ENCODE results near the gene KCNH2. TPM values are rescaled to one million over a fixed set of nuclear protein-coding genes. Genes with fewer than 3 reads are reported as not detected.

Gene KCNH2
- total and polyA plus RNA-seq, 4 donors, result 0.18 to 74.6 (median 0.33) TPM; not detected in 1

DNA sequence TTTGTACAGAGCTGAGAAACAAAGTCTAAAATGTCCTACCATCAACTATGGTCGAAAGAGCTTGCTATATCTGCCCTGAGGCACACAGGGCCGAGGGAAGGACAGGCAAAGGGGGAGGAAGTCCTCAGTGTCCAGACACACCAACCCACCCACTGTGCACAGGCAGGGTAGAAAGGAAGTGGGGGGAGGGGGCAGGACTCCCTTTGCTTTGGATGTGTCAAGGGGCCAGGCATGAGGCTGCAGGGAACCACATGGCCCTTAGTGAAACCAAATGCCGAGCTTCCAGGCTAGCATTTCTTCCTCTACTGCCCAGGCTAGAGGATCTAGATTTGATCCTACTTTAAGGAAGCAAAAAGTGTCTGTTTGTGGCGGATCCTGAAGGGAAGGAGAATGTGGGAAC lies 28.6 kb downstream of the KCNH2 start:
- Histone ChIP-seq H3K27ac (ENCODE audit: low read depth in 1 of 2, low read length in 2 of 2) (no peak overlapping the region), H3K27me3 (ENCODE audit: control insufficient read depth in 4 of 4, insufficient read depth in 4 of 4, low read length in 3 of 4) (peaks cover 0 to 2% (median 0%) of the 10 kb centered on the region in 4 donors), H3K4me3 (ENCODE audit: low read depth in 1 of 3, low read length in 3 of 3) (no peak overlapping the region), H3K9me3 (ENCODE audit: control insufficient read depth in 4 of 4, low read length in 3 of 4) (no peaks in the 10 kb centered on the region), H3K36me3 (ENCODE audit: control insufficient read depth in 4 of 4, insufficient read depth in 3 of 4, low read depth in 1 of 4, low read length in 3 of 4) (no peaks in the 10 kb centered on the region), H3K4me1 (ENCODE audit: control insufficient read depth in 4 of 4, insufficient read depth in 4 of 4, low read length in 3 of 4) (no peaks in the 10 kb centered on the region), H3K9ac (ENCODE audit: low read depth in 1 of 2, low read length in 2 of 2) (no peak overlapping the region)
- DNase-seq (ENCODE audit: low spot score), result peak; percentile 35
- TF ChIP-seq YY1 (IDR thresholded peaks at IDR 0.05) (no peak), SP1 (IDR thresholded peaks at IDR 0.05) (no peak), FOXA2 (IDR thresholded peaks at IDR 0.05) (no peak), JUND (IDR thresholded peaks at IDR 0.05) (no peak)
- 66% methylated on average over 4 of the region's 4 CpGs for WGBS

DNA sequence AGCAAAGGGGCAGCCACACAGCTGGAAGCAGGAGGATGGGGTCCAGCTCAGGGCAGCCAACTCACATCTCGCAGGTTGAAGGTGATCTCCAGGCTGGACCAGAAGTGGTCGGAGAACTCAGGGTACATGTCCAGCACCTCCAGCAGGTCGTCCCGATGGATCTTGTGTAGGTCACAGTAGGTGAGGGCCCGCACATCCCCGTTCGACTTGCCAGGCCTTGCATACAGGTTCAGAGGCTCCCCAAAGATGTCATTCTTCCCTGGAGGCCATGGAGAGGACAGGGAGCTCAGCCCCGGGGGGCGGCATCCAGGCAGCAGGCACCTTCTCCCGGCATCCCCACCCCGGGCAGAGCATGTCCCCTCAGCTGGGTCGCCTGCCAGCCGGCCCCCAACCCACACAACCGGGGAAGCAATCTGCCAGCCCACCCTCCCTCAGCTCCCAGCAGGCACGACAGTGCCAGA lies 29.3 kb downstream of the KCNH2 start:
- no peak overlapping the region for H3K27ac ChIP-seq (ENCODE audit: low read depth in 1 of 2, low read length in 2 of 2)
- peaks cover 0 to 2% (median 0%) of the 10 kb centered on the region in 4 donors for H3K27me3 ChIP-seq (ENCODE audit: control insufficient read depth in 4 of 4, insufficient read depth in 4 of 4, low read length in 3 of 4)
- no peaks in the 10 kb centered on the region for H3K36me3 ChIP-seq (ENCODE audit: control insufficient read depth in 4 of 4, insufficient read depth in 3 of 4, low read depth in 1 of 4, low read length in 3 of 4)
- TF ChIP-seq, protein P1, sequence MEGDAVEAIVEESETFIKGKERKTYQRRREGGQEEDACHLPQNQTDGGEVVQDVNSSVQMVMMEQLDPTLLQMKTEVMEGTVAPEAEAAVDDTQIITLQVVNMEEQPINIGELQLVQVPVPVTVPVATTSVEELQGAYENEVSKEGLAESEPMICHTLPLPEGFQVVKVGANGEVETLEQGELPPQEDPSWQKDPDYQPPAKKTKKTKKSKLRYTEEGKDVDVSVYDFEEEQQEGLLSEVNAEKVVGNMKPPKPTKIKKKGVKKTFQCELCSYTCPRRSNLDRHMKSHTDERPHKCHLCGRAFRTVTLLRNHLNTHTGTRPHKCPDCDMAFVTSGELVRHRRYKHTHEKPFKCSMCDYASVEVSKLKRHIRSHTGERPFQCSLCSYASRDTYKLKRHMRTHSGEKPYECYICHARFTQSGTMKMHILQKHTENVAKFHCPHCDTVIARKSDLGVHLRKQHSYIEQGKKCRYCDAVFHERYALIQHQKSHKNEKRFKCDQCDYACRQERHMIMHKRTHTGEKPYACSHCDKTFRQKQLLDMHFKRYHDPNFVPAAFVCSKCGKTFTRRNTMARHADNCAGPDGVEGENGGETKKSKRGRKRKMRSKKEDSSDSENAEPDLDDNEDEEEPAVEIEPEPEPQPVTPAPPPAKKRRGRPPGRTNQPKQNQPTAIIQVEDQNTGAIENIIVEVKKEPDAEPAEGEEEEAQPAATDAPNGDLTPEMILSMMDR (IDR thresholded peaks at IDR 0.05; ENCODE audit: low read depth, low read length, missing input control), result no peak
- no peaks in the 10 kb centered on the region for H3K4me1 ChIP-seq (ENCODE audit: control insufficient read depth in 4 of 4, insufficient read depth in 4 of 4, low read length in 3 of 4)
- H3K9me3 ChIP-seq (ENCODE audit: control insufficient read depth in 4 of 4, low read length in 3 of 4), result no peaks in the 10 kb centered on the region
- no peak overlapping the region for H3K9ac ChIP-seq (ENCODE audit: low read depth in 1 of 2, low read length in 2 of 2)
- 80% methylated on average over 15 of the region's 15 CpGs for WGBS
- no peak for DNase-seq (ENCODE audit: low spot score)
- H3K4me3 ChIP-seq (ENCODE audit: low read depth in 1 of 3, low read length in 3 of 3), result no peak overlapping the region

DNA sequence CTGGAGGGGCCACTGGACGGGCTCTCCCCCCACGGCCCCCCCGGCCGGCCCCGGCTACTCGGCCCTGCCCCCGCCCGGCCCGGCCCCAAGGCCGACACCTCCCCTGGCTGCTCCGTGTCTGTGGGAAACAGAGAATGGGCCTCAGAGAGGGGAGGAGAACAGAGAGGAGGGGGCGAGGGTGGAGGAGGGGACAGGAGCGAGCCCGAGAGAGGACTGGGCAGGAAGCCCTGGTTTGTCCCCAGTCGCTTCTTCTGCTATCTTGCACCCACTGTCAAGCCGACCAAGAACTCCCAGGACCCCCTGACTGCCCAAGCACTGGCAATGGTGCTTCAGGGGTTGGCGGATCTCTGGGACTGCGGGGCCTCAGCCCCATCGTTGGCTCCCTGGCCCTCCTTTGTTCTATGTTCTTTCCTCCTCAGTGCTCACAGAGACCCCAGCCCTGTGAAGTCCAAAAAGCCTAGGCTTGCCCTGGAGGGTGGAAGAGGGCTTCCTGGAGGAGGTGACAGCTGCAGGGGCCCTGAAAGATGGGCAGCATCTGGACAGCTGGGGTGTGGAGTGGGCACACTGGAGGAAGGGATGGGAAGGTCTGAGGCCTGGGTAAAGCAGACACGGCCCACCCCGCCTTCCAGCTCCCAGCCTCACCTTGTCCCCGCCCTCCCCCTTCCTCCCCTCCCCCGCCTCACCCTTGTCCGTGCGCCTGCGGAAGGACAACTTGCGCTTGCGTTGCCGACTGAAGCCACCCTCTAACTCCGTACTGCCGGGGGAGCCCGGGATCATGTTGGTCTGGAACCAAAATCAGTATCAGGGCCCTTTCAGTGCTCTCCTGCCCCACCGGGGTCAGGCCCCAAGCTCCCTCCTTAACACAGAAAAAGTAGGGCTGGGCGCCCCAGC lies 30.1 kb downstream of the KCNH2 start:
- TF ChIP-seq, protein P1 (IDR thresholded peaks at IDR 0.05; ENCODE audit: low read depth, low read length, missing input control), result no peak
- TF ChIP-seq, protein P2, sequence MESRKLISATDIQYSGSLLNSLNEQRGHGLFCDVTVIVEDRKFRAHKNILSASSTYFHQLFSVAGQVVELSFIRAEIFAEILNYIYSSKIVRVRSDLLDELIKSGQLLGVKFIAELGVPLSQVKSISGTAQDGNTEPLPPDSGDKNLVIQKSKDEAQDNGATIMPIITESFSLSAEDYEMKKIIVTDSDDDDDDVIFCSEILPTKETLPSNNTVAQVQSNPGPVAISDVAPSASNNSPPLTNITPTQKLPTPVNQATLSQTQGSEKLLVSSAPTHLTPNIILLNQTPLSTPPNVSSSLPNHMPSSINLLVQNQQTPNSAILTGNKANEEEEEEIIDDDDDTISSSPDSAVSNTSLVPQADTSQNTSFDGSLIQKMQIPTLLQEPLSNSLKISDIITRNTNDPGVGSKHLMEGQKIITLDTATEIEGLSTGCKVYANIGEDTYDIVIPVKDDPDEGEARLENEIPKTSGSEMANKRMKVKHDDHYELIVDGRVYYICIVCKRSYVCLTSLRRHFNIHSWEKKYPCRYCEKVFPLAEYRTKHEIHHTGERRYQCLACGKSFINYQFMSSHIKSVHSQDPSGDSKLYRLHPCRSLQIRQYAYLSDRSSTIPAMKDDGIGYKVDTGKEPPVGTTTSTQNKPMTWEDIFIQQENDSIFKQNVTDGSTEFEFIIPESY (IDR thresholded peaks at IDR 0.05), result no peak
- TF ChIP-seq FOXA1 (IDR thresholded peaks at IDR 0.05) (no peak), SP1 (IDR thresholded peaks at IDR 0.05) (no peak), RXRA (IDR thresholded peaks at IDR 0.05) (no peak)

More for the DNA sequence above, 30.1 kb downstream of the KCNH2 start:
- Histone ChIP-seq H3K9ac (ENCODE audit: low read depth in 1 of 2, low read length in 2 of 2) (no peak overlapping the region), H3K27me3 (ENCODE audit: control insufficient read depth in 4 of 4, insufficient read depth in 4 of 4, low read length in 3 of 4) (peaks cover 0 to 2% (median 0%) of the 10 kb centered on the region in 4 donors), H3K27ac (ENCODE audit: low read depth in 1 of 2, low read length in 2 of 2) (no peak overlapping the region), H3K9me3 (ENCODE audit: control insufficient read depth in 4 of 4, low read length in 3 of 4) (no peaks in the 10 kb centered on the region), H3K36me3 (ENCODE audit: control insufficient read depth in 4 of 4, insufficient read depth in 3 of 4, low read depth in 1 of 4, low read length in 3 of 4) (no peaks in the 10 kb centered on the region), H3K4me3 (ENCODE audit: low read depth in 1 of 3, low read length in 3 of 3) (no peak overlapping the region), H3K4me1 (ENCODE audit: control insufficient read depth in 4 of 4, insufficient read depth in 4 of 4, low read length in 3 of 4) (no peaks in the 10 kb centered on the region)
- peak; percentile 37 for DNase-seq (ENCODE audit: low spot score)
- WGBS, result 30% methylated on average over 34 of the region's 34 CpGs
